HG03442 (cell line): Measurements from ENCODE around the gene LIPA.
A peak's percentile ranks its signal among the peaks of the same experiment; 100 is the strongest.
"Not testable (repeated sequence)": the region's sequence is repeated elsewhere in the genome, so short reads cannot be mapped to it uniquely, and the experiment has no call there.

Source experiments
- ATAC-seq: cut with Tn5 transposase; IDR thresholded peaks from one replicate; pipeline ENCODE4 v1.9.1; 2021; ENCODE audit warnings: mild to moderate bottlenecking, moderate library complexity; ENCODE audit not compliant: unreplicated experiment

The LIPA gene

DNA sequence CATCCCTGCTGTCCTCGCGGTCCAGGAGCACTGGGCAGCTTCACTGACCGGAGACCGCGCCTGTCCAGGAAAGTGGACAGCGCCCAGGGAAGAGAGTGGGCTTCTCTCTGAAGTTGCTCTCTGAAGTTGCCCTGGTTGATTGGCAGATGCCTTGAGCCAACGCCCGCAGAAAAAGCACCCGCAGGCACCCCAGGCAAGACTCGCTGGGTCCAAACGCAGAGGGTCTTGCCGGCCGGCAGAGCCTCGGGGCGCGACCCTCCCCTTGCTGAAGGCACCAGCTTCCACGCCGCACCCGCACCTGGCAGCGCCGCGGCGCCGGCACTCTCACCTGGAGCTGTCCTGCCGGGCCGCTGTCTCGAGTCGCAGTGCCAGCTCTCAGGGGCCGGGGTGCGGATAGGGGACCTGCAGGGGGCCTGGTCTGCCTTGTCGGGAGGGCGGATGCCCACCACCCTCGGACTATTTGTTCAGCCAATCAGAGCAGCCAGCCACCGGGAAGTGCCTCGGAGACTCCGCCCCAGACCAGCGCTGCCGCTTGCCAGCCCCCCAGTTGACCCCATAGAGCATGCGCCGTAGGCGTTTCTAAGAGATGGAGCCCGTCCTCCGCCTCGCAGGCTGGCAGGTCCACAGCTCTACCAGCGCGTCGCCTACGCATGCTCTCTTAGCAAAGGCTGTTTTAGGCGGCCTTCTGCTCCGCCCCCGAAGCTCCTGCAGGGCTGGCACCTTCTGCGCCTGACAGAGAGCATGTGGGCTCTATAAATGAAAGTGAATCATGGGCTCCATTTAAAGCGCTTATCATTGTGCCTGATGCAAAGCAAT lies at the start of gene LIPA:
LIPA (minus strand) TSS at position 367 of the 816 bp plus-strand sequence. CDS start 4,127 bp downstream, outside the sequence.
- peak; percentile 94 for ATAC-seq

DNA sequence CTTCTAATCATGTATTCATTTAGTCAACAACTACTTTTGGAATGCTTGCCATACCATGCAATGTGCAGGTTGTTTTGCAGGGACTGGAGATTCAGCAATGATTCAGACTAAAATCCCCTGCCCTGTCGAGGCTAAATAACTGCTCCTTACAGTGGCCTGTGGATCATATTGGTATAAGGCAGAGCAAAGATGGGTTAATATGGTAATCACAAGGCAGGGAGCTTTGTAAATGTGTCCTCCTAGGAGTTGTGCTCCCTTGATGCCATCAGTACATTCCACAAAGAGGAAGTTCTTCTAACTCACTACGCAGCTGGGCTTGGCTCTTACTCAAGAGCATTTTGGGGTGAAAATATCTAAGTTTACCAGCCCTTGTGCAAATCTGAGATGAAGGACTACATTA lies 49.7 kb upstream of the LIPA start:
- ATAC-seq = no peak

DNA sequence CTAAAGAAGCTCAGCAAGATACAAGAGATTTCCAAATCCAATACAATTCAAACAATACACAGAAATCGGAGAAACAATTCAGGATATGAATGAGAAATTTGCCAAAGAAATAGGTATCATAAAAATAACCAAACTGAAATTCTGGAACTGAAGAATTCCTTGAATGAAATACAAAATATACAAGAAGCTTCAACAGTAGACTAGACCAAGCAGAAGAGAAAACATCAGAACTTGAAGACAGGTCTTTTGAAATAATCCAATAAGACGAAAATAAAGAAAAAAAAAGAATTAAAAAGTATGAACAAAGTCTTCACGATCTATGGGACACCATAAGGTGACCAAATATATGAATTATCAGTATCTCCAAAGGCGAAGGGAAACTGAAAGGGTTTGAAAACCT lies 47.5 kb upstream of the LIPA start:
- ATAC-seq = no peak

GRCh38 chr10:89297791-89298190 lies 46.2 kb upstream of the LIPA start:
- no peak for ATAC-seq

GRCh38 chr10:89297356-89297755 lies 45.8 kb upstream of the LIPA start:
- no peak for ATAC-seq

DNA sequence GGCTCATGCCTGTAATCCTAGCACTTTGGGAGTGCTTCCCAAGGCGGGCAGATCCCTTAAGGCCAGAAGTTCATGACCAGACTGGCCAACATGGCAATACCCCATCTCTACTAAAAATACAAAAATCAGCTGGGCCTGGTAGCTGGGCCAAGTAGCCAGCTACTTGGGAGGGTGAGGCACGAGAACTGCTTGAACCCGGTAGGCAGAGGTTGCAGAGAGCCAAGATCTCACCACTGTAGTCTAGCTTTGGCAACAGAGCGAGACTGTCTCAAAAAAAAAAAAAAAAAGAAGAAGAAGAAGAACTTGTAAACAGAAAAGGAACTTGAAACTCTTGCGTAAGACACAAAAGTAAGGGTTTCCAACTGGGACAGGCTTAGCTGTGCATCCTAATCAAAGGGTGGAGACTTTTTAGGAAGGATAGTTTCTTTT lies 44.7 kb upstream of the LIPA start:
- no peak for ATAC-seq

DNA sequence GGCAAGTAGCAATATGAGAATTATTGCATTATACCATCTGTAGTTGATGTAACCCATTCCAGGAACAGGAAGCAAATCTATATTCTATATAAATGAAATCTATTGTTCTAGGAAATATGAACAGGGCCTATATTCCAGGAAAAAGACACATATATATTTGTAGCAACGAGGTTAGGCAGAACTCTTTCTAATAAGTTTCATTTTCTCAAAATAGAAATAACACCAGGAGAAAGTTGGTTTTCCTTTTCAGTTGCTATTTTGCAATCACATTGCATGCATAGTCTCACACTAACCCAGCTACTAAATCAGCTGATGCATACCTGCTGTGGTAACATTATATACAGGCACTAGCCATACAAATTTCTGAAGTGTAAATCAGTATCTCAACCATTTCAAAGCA lies 44.0 kb upstream of the LIPA start:
- ATAC-seq = no peak

DNA sequence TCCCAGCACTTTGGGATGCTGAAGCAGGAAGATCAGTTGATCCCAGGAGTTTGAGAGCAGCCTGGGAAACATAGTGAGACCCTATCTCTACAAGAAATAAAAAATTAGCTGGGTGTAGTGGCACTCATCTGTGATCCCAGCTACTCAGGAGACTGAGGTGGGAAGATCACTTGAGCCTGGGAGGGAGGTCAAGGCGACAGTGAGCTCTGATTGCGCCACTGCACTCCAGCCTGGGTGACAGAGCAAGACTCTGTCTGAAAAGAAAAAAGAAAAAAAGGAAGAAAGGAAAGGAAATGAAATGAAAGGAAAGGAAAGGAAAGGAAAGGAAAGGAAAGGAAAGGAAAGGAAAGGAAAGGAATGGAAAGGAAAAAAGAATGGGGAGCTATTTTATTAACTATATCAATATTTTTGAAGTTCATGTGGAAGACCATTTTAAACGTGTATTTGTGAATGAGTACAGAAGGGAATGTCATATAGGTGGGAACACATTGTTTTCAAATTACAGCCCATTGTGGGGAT lies 43.2 kb upstream of the LIPA start:
- no peak for ATAC-seq

DNA sequence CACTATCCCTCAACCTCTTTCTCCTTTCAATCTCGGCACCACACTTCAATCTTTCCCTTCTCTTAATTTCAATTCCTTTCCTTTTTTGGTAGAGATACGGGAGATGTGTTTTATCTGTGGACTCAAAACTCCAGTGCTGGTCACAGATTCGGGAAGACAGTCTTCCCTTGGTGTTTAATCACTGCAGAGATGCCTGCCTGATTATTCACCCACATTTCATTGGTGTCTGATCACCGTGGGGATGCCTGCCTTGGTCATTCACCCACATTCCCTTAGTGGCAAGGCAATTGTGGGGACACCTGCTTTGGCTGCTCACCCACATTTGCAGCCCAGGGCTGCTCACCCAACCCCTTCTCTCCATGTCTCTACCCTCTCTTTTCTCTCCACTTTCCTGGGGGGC lies 33.7 kb upstream of the LIPA start:
- ATAC-seq = not testable (repeated sequence)

- not testable (repeated sequence) for ATAC-seq
Observed at GRCh38 chr10:89284711-89285110, 33.1 kb upstream of the LIPA start.

DNA sequence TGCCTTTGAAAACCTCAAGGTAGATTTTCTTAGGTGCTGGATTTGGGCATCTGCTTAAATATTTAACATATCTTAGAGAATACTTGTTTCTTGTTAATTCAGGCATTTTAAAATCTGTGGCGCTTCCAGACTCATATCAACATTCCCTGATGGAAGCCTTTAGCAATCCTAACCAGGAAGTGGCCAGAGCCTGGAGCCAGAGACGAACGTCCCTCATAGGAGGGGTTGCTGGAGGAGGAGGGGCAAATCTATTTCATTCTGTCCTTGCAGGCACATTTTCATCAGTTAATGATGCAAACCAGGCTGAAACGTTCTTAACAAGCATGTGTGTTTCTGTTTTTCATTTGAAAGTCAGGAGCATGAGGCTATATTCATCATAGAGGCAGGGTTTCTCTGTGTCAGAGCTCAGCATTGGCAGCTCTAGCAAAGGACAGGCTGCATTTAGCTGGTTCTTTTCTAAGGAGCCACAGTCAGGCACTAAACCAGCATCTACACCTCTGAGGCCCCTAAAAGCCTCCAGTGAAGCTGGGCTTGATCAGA lies 32.4 kb upstream of the LIPA start:
- no peak for ATAC-seq

GRCh38 chr10:89283025-89283935 lies 31.7 kb upstream of the LIPA start:
- ATAC-seq = no peak

DNA sequence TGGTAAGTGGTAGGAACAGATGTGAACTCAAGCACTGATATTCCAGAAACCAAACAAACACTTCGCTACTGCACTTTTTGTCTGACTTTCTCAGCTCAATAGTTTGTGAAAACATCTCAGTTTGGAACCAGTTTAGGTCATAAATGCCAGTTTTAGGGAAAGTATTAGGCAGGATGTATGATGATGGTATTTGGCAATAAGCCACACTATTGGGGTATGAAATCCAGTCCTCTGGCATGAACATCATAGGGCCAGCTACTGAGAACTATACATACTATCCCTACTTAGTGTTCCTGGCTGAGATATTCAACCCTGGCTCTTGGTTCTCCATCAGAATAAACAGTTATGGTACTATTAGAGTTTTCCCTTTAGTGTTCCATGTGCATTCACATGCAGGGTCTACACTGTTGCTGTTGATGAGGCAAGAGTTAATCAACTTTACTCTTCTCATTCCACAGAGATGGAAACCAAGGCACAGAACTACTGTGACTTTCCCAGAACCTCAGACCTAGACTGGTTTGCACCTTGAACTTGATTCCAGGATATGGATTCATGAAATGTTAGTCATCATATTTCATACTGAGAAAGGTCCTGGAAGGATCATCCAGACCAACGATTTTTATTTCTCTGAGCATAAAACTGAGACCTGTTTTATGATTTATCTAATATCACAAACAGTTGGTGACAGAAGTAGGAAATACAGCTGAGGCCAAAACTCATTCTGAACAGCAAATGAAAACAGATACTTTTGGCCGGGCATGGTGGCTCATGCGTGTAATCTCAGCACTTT lies 30.2 kb upstream of the LIPA start:
- no peak for ATAC-seq

- ATAC-seq = no peak
Observed at GRCh38 chr10:89280508-89280907, 28.9 kb upstream of the LIPA start.

- no peak for ATAC-seq
Observed at GRCh38 chr10:89279421-89279869, 27.9 kb upstream of the LIPA start.

DNA sequence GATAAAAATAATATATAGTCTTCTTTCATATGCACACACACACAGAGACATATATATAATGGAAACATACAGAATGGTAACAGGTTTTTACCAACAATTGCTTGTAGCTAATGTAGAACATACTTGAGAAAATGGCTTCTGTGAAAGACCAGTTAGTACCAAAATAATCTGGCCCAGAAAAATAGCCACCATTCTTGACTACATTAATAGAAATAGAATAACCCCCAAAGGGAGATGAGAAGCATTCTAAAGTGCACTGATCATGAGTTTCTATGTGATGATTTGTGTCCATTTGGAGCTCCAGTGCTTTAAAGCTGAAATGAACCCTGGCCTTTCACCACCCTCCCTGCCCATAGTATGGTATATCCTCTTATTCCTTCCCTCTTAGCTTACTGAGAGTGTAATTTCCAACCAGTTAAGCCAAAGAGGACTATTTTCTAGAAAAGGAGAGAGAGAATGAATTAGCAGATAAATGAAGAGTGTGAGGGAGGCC lies 27.4 kb upstream of the LIPA start:
- ATAC-seq = no peak

GRCh38 chr10:89278034-89278535 lies 26.5 kb upstream of the LIPA start:
- ATAC-seq = no peak

DNA sequence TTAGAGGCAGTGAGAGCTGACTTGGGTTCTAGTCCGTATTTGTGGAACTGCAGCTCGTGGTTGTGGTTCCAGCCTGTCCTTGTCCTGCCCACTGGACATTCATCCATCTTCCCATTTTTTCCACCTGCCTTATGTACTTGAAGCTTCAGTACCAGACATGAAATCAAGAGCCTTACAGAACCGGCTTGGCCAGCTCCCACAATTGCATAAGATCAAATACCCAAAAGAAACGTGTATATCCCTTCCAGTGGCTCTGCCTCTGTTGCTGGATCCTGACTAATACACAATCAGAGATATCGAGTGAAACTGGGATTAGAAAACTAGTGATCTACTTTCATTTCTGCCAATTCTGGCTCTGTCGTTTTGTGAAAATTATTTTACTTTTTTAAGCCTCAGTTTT lies 23.8 kb upstream of the LIPA start:
- ATAC-seq = no peak

- ATAC-seq = no peak
Observed at GRCh38 chr10:89274928-89275327, 23.4 kb upstream of the LIPA start.

DNA sequence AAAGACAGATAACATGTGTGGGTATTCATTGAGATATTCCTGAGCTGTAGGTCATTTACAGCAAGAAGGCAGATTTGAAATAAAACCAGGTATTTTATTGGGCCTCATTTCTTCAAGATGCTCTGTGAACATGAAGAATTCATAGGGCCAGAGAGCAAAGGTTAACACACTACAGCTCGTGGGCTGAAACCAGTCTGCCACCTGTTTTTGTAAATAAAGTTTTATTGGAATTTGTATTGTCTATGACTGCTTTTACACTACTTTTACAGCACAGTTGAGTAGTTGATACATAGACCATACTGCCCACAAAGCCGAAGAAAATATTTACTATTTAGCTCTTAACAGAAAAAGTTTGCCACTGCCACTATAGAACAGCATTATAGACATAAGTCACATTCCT lies 22.1 kb upstream of the LIPA start:
- no peak for ATAC-seq
